HL-60/S4 treated with retinoic acid at 250 ng/mL for 4 days and 3 days (cell line): ENCODE data around the gene FDX1.

ENCODE experiments used
- in situ Hi-C: fragments of 300-500 bp; cut with MboI; formaldehyde crosslinking; loops from 2 replicates; pipeline ENCODE4 v1.7.0; 2022; ENCODE audit warnings: low sequenced_read_pairs

Gene FDX1

DNA sequence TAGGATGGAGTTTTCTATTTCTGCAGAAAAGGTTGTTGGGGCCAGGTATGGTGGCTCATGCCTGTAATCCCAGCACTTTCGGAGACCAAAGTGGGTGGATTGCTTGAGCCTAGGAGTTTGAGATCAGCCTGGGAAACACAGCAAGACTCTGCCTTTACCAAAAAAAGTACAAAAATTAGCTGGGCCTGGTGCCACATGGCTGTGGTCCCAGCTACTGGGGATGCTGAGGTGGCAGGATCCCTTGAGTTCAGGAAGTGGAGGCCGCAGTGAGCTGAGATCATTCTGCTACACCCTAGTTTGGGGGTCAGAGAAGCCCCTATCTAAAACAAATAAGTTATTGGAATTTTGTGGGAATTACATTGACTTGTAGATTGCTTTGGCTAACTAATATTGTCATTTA, 71.7 kb downstream of the FDX1 start:
- in situ Hi-C loops: no loop called here

DNA sequence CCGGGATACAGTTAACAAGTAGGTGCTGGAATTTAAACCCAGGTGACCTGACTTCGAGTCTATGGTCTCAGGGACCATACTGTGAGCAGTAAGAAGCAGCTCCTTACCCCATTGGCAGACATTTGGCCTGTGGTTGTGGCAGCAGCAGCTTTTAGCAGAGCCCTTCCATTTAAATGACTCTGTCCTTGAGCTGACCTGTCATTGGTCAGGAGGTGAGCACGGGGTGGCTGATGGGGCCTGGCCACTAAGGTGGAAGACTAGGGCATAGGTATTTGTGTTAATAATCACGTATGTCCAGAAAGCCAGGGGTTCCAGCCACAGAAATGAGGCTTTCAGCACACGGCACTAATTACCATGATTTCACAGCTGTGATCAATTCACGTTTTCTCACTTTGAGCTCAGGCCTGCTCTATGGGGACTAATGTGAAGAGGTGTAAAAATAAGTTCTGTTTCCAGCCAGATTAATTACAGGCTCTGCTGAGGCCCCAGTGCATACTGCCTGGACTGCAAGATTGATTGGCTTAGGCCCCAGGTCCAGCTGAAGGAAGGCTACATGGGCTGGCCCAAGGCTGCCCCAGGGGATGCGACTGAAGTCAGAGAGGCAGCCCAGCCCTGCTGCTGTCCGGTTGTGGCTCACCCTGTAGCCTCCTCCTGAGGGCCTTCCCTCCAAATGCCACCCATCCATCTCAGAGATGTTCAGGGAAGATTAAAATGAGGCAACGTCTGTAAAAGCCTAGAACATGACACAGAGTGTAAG, 76.0 kb downstream of the FDX1 start:
- in situ Hi-C loops: no loop called here

DNA sequence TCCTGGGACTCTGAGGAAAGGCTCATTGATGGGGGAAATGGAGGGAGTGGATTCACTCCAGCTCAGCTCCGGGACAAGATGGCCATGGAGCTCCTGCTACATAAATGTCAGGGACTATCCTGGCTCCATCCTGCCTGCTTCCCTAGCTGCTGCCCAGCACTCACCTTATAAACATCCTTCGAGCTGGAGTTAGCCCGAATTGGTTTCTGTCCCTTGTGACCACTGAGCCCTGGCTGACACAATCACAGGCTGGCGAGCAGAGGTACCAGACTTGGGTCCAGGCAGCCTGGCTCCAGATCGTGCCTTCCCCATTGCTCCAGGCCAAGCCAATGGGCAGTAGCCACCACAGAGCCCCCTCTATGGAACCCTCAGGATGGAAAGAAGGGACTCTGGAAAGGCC, 77.6 kb downstream of the FDX1 start:
- in situ Hi-C loops: no loop called here

DNA sequence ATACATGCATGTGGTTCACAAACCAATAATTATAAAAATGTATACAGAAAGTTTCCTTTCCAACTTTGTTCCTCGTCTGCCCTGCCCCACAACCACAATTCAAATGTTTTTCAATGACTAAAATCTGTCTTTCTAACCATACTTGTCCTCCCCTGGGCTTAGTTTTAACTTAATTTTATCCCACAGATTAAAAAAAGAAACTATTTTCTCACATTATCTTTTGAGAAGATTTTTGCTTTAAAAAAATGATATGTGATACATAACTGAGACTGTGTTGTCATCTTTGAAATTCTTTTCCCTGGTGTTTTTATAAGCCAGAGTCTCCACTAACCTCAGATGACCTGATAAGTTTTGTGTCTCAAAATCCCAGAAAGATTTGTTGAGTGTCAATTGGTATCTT, 79.0 kb downstream of the FDX1 start:
- in situ Hi-C loops: no loop called here

DNA sequence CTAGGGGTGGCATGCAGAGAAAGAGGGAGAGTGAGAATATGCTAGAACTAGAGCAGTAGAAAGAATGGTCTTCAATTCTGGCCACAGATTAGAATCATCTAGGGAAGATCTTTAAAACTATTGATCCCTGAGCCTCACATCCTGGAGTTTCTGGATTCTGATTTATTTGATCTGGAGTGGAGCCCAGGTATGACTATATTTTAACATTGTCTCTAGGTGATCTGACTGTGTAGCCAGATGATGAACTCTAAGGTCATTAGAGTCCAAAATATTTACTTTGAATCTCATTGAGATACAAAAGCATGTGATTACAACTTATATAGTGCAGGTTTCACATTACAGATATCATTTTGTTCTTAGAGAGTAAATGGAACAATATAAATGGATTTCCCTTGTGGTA, 79.7 kb downstream of the FDX1 start:
- in situ Hi-C loops: no loop called here

DNA sequence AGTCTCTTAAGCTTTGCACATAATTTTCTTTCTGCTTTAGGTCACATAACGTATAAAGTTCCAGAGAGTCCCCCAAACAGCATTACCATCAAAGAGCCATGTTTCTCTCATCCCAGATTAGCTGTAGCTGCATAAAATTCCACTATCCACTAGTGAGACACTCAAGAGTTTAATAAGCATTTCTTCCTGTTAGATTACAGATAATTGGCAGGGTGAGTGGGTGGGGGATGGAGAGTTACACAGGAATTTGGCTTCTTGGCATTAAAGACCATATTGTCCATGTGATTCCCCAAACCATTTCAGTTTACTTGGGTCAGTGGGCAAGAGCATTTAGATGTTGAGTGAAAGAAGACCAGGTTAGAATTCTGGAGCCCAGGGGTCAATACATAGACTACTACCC, 82.3 kb downstream of the FDX1 start:
- in situ Hi-C loops: no loop called here

DNA sequence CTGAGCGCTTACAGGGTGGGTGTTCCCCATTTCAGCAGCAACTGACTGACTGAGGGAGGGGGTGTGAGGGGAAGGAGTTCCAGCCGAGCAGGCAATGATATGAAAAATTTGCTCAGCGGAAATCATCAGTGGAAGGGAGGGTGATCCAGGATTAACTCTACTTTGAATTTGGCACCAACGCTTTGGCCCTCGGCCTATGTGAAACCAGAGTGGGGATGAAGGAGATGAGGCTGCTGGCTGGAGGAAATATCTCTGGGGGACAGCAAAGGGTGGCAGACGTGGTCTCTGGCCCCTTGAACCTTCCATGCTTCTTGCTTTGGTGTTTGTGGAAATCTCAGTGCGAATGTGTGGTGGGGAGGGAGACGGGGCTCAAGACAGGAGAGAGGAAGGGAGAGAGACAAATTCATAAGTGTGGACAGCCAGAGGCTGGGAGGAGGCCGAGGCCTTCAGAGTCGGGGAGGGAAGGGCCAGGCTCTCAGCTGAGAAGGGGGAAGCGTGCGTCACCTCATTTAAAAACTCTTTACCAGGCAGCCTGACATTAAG, 83.6 kb downstream of the FDX1 start:
- in situ Hi-C loops: no loop called here

DNA sequence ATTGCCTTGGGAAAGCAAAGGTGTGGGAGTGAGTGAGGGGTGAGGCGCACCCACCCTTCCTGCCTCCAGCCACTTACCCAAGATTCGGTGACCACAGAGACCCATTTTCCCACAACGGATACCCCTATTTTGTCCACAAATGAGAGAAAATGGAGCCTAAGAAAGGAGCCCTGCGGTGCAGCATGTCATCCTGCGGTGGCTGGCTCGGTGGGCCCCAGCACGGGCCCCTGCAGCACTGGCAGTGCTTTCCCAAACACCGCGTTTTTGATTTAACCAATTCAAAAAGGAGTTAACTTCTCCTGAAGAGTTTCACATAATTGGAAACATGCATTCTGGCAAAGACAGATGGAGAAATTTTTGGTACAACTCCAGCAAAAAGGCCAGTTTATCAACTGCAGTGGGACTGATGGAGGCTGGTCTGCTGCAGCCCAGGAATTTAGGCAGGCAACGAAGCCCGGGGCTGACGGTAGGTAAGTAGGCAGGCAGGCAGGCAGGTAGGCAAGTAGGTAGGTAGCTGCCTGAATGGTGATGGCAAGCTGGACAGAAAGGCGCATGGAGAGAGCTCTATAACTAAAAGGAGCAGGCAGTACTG, 84.2 kb downstream of the FDX1 start:
- in situ Hi-C loops: no loop called here
